RKO (cell line): ENCODE measurements around the gene SUSD3.

Experiments
- DNase-seq: peaks from one replicate; pipeline ENCODE4 v3.0.0-alpha.2; 2016; ENCODE audit warnings: low spot score

The SUSD3 gene

DNA sequence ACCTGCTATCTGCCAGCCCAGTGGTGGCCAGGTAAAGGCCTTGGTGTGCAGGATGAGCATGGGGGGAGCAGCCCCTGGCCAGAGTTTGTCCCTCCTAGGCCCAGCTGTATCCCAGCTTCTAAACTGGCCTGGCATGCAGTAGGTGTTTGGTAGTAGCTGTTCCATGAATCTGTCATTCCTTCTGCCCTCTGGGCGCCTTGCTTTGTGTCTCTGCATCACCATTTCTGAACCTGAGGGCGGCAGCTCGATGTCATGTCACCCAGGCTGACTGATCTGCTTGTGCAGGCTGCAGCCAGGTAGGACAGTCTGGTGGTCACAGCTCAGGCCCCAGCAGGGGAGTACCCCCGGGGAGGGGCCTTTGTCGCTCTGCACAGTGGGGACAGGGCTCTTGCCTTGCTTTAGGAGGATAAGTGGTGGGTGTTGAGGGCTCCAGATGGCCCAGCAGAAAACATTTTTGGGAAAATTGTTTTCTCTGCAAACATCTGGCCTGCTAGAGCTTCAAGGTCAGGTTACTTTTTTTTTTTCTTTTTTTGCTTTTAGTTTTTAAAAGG is 4.6 kb upstream of the SUSD3 start:
- DNase-seq: no peak

DNA sequence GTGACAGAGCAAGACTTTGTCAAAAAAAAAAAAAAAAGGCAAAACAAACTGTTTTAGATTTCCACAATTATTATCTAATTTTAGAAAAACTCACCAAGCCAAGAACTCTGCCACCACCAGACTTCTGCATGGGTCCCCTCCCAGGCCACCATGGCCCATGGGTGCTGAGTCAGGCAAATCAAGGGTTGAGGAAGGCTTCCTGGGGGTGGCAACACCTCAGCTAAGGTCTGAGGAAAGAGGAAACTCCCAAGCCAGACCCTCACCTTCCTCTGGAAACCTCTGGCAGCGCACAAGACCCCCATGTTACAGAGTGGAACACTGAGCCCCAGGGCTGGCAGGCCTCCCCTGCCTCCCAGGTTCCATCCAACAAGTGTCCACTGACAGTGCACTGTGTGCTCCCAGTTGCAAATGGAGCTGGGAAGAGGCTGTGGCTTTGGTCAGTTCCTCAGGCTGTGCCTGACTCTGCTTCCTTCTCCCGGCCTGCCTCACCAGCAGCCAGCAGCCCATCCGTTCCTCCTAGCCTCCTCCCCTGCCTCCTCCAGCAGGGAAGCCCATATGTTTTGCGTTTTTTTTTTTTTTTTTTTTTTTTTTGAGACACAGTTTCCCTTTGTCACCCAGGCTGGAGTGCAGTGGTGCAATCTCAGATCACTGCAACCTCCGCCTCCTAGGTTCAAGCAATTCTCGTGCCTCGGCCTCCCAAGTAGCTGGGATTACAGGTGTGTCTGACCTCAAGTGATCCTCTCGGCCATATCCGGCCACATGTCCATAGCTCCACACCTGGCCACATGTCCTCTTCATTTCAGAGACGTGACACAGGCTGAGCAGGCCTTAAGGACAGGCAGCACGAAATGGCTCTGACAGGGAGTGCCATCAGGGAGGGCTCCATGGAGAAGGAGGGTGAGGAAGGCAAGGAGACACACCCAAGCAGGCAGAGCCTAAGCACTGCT is 3.5 kb upstream of the SUSD3 start:
- DNase-seq: no peak

DNA sequence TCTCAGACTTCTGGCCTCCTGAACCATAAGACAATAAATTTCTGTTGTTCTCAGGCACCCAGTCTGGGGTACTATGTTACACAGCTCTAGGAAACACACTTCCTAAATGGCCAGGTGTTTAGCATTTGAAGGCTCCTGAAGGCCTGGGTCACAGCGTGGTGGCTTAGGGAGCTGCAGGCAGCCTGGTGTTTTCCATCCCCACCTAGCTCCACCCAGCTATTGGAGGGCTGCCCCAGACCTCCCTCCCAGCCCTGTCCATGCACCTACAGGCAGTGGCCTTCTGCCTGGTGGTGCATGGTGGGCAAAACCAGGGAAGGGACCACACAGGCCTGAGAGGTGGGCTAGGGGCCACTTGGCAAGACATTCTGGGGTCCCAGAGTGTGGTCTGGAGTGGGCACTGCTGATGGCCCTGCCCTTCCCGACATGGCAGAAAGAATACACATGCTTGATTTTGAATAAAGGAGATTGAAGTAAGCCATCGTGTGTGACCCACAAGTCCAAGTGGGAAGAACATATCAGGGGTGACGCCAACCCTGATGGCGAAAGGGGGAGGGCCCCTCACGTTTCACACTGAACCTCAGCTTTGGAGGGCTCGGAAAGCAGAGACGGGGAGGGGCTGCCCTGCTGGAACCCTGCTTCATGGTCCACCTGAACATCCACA is 1.3 kb upstream of the SUSD3 start:
- DNase-seq: no peak

DNA sequence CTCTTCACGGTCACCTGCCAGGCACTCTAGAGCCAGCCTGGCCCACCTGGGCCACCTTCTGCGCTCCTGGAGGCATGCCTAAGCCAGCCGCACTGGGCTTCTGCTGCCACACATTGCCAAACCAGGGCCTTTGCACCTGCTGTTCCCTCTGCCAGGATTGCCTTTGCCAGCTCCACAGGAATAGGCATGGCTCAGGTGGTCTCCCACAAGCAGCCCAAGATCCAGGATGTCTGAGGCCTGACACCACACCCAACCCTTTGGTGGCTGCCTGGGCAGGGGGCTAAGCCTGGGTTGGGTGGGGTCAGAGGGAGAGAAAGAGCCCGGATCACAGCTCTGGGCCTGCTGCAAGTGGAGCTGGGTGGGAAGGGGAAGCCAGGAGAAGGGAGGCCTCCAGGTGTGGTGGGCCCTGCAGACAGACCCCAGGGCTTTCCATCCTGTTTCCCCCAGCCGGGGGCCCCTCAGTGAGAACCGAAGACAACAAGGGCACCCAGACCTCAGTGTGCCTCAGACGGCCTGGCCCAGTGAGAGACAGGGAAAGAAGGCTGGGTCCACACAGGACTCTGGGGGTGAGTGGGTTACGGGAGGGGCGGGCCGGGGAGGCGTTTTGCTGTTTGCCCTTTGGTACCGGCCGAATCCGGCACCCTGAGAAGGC is 672 bp upstream of the SUSD3 start:
- no peak for DNase-seq

DNA sequence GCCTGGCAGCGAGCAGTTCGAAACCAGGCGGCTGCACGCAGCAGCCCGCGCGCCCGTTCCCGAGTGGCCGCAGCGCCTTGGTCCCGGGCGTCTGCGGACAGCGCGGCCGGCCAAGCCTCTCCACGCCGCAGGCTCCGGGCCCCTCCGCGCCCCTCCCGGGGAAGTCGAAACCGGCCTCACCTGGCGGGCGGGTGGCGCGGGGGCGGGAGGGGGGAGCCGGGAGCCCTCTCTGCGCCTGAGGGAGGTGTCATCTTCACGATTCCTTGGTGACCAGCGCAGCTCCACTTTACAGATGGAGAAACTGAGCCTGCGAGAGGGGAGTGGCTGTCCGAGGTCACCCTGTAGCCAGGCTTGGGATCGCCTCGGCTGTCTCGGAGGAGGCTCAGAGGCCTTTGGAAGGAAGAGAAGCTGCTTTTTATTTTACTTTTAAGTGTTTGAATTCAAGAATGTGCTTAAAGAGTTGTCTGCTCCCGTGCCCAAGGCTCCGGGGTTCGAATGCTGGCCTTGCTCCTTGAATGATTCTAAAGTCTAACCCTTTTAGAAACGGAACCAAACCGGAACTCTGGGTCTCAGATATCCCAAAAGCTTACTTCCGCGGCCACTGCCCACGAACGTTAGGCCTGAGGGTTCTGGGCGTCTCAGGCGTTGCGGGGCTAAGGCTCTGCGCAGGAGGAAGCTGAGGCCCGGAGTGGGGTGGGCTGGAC is 662 bp downstream of the SUSD3 start:
- no peak for DNase-seq

- DNase-seq: no peak
Measured at GRCh38 chr9:93059715-93060578, 1.4 kb downstream of the SUSD3 start.

- DNase-seq: peak; percentile 26
Measured at GRCh38 chr9:93060746-93061259, 2.3 kb downstream of the SUSD3 start.

DNA sequence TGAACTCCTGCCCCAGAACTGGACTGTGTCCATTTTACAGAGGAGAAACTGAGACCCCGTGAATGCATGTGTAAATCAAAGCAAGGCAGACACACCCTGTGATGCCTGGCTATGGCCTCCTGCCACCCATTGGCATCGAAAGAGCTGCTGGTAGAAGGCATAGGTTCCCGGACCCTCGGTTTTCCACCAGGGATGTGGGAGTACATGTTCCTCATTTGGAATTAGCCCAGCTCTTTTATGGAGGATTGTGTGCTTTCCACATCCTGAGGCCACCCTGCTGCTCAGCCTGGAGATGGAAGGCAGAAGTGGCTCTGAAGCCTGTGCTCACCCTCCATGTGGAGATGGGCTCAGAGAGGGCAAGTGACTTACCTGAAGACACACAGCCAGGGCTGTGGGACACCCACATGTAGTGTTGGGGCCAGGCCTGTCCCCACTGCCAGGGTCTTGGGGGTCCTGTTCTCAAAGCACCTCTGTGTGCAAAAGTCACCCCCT is 2.8 kb downstream of the SUSD3 start:
- no peak for DNase-seq

GRCh38 chr9:93061791-93062763 is 3.6 kb downstream of the SUSD3 start:
- no peak for DNase-seq

DNA sequence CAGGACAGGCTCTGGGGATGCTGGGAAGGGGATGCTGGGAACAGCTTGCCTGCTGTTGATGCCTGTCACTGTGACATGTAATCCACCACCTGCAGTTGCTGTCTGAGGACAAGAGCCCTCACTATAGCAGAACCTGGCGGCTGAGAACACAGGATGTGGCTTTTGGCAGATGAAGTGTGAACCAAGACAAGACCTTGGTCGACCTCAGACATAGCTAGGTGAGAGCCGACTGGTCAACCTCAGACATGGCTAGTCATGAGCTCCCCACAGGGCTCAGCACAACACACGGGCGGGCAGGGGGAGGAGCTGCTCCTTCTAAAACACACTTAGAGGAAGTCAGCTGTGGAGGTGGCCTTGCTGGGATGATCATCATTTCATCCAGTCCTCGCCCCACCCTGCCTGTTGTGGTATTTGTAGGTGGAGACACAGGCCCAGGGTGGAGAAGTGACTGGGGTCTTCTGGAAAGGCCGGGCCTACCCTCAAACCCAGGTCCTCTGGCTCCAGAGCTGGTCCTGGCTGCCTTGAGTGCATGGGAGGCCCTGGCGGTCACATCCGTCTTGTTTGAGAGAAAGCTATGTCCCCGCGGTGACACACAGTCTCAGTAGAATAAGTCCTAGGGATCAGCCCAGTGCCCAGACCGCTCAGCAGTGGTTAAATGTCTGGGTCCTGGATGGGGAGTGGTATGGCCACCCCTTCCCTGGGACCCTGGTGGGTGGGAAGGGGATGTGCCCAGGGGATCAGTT is 6.1 kb downstream of the SUSD3 start:
- no peak for DNase-seq

- no peak for DNase-seq
Measured at GRCh38 chr9:93065135-93065720, 6.7 kb downstream of the SUSD3 start.

DNA sequence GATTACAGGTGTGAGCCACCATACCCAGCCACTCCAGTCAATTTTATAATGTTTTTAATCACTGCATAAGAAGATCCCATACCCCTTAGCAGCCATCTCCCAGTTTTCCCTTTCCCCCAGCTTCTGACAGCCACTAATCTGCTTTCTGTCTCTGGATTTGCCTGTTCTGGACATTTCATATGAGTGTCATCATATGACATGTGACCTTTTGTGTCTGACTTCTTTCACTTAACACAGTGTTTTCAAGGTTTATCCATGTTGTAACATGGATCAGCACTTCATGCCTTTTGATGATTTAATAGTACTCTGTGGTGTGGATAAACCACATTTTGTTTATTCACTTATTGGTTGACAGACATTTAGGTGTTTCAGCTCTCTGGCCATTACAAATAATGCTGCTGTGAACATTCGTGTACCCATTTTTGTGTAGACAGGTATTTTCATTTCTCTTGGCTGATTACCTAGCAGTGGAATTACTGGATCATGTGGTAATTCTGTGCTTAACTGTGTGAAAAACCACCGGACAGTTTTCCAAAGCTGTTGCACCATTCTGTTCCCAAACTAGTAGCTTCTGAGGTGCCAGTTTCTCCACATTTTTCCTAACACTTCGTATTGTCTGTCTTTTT is 8.6 kb downstream of the SUSD3 start:
- no peak for DNase-seq

DNA sequence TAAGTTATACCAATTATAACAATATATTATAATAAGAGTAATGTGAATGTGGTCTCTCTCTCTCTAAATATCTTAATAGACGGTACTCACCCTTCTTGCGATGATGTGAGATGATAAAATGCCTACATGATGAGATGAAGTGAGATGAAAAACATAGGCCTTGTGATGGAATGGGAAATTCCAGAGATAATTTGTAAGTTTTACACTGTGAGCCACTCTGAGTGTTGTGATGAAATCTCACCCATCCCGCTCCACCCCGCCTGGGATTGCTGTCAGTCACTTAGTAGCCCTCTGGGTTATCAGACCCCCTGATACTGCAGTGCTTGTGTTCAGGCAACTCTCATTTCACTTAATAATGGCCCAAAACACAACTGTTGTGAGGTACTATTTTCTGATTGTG is 10.5 kb downstream of the SUSD3 start:
- DNase-seq: no peak

DNA sequence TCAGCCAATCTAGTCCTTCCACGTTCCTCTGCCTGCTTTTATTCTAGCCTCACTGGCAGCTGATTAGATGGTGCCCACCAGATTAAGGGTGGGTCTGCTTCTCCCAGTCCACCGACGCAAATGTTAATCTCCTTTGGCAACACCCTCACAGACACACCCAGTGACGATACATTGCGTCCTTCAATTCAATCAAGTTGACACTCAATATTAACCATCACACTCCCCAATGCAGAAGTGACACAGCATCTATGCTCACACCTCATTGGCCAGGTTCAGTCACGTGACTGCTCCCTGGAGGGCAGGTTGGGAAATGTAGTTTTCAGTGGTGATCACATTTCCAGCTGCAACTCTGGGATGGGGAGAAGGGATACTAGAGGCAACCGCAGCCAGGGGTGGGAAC is 13.0 kb downstream of the SUSD3 start:
- DNase-seq: peak; percentile 46

- no peak for DNase-seq
Measured at GRCh38 chr9:93072383-93072795, 13.9 kb downstream of the SUSD3 start.

DNA sequence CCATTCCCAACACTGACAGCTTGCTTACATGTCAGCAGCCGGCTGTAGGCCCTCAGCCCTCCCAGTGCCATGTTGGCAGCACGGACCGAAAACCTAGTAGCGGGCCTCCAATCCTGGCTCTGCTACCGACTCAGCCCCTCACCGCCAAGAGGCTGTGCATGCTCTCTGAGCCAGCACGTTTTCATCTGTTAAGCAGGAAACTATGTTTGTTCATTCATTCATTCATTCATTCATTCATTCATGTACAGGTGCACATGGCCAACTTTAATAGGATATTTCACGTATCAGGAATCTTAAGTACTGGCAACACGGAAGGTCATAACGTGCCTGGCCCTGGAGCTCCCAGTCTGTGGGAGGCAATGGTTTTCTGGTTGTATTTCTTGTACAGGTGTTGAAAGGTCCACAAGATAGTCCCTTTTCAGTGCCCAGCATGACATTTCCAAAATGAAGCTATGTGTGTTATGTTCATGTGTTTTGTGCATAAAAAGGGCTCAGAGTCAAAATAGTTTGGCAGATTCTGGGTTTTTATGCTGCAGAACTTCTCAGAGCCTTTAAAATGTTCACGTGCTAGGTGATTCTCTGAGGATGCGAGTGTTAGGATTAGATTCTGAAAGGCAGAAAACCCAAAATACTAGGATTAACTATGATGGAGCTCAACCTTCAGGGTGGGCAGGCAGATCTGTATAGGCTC is 17.7 kb downstream of the SUSD3 start:
- no peak for DNase-seq

DNA sequence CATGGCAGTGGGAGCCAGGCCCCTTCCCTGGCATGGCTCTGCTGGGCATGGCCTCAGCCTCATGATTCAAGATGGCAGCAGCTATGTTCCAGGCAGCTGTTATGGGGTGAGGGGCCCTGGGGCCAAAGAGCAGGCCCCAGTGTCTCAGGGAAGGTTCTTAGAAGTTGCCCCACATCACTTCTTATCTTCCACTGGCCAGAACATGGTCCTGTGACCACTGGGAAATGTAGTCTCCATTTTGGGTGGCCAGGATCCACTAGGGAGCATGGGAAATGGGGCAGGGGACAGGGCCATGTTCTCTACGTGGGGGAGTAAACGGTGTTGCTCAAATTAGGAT is 18.3 kb downstream of the SUSD3 start:
- no peak for DNase-seq
